HepG2 (cell line): ENCODE measurements around the gene ALDH16A1. TPM values are rescaled to one million over a fixed set of nuclear protein-coding genes. Genes with fewer than 3 reads are reported as not detected.

Experiments used
- CBX5 ChIP-seq: sonication (generic); formaldehyde crosslinking; IDR thresholded peaks from 2 replicates; pipeline ENCODE4 v1.4.0; 2020; ENCODE audit warnings: missing genetic modification reagents, borderline replicate concordance
- CENPX ChIP-seq: sonication (generic); formaldehyde crosslinking; IDR thresholded peaks from 2 replicates; pipeline ENCODE4 v1.9.0; 2021; ENCODE audit warnings: mild to moderate bottlenecking, missing genetic modification reagents, moderate library complexity
- CSRNP1 ChIP-seq: sonication (generic); formaldehyde crosslinking; IDR thresholded peaks from 2 replicates; pipeline ENCODE4 v1.8.1; 2023; ENCODE audit warnings: mild to moderate bottlenecking, missing genetic modification reagents
- MAFF ChIP-seq: IDR thresholded peaks from 2 replicates; pipeline ENCODE4 v1.6.1; 2011; ENCODE audit warnings: low read depth, low read length, improper control_type of control experiment
- MED13 ChIP-seq: sonication (generic); formaldehyde crosslinking; IDR thresholded peaks from 2 replicates; pipeline ENCODE4 v1.5.0; 2020; ENCODE audit warnings: missing genetic modification reagents
- NR2F6 ChIP-seq, 2 experiments: IDR thresholded peaks; 2 replicates each; pipeline ENCODE4 v1.6.1; 2016; ENCODE audit warnings: antibody characterized with exemption in 1 of 2, mild to moderate bottlenecking in 1 of 2
- PBX2 ChIP-seq: IDR thresholded peaks from 2 replicates; pipeline ENCODE4 v1.6.1; 2016; ENCODE audit warnings: control low read depth
- PRDM4 ChIP-seq: sonication (generic); formaldehyde crosslinking; IDR thresholded peaks from 2 replicates; pipeline ENCODE4 v1.9.0; 2021; ENCODE audit warnings: missing genetic modification reagents, borderline replicate concordance
- SMC3 ChIP-seq: IDR thresholded peaks from 2 replicates; pipeline ENCODE4 v1.6.1; 2011; ENCODE audit warnings: low read length, improper control_type of control experiment
- SP2 ChIP-seq: sonication (generic); formaldehyde crosslinking; IDR thresholded peaks from 2 replicates; pipeline ENCODE4 v1.5.1; 2020; ENCODE audit warnings: mild to moderate bottlenecking, missing genetic modification reagents
- TAF15 ChIP-seq: fragments of 200-400 bp; formaldehyde crosslinking; IDR thresholded peaks from one replicate; pipeline ENCODE4 v1.6.1; 2018; ENCODE audit warnings: mild to moderate bottlenecking, low read depth, low read length; ENCODE audit not compliant: poor library complexity, severe bottlenecking
- ZBTB39 ChIP-seq: sonication (generic); formaldehyde crosslinking; IDR thresholded peaks from 2 replicates; pipeline ENCODE4 v1.5.0; 2020; ENCODE audit warnings: missing genetic modification reagents
- ZNF251 ChIP-seq: sonication (generic); formaldehyde crosslinking; IDR thresholded peaks from 2 replicates; pipeline ENCODE4 v1.9.0; 2021; ENCODE audit warnings: mild to moderate bottlenecking, missing genetic modification reagents
- ZNF253 ChIP-seq: sonication (generic); formaldehyde crosslinking; IDR thresholded peaks from 2 replicates; pipeline ENCODE4 v1.8.0; 2022; ENCODE audit warnings: mild to moderate bottlenecking, missing genetic modification reagents, borderline replicate concordance
- ZNF362 ChIP-seq: sonication (generic); formaldehyde crosslinking; IDR thresholded peaks from 2 replicates; pipeline ENCODE4 v1.4.0; 2020; ENCODE audit warnings: missing genetic modification reagents, mild to moderate bottlenecking, borderline replicate concordance
- ZNF543 ChIP-seq: sonication (generic); formaldehyde crosslinking; IDR thresholded peaks from 2 replicates; pipeline ENCODE4 v1.4.0; 2020; ENCODE audit warnings: mild to moderate bottlenecking, missing genetic modification reagents
- ZNF710 ChIP-seq: sonication (generic); formaldehyde crosslinking; IDR thresholded peaks from 2 replicates; pipeline ENCODE4 v1.5.0; 2020; ENCODE audit warnings: mild to moderate bottlenecking, missing genetic modification reagents, borderline replicate concordance
- ZNF766 ChIP-seq: sonication (generic); formaldehyde crosslinking; IDR thresholded peaks from 2 replicates; pipeline ENCODE4 v1.5.0; 2020; ENCODE audit warnings: missing genetic modification reagents, borderline replicate concordance
- polyA plus RNA-seq, 8 experiments: library from polyadenylated mRNA; depleted of rRNA in 3 of 8; stranded (reverse) in 7 of 8; unstranded in 1 of 8; fragments of >200 nt; fragmentation: Illumina TruSeq in 4 of 8; extraction: Trizol in 4 of 8; gene quantifications; 2 replicates each; pipeline versions ENCODE4 v1.2.1 to v1.2.3, GENCODE V29; 2011 to 2016; ENCODE audit warnings: low read depth in 4 of 8, missing spikeins in 1 of 8, mixed read lengths in 1 of 8; ENCODE audit not compliant: insufficient read depth in 1 of 8
- total RNA-seq, 5 experiments: library from RNA; depleted of rRNA; stranded (reverse); fragments of >200 nt; fragmentation: Illumina TruSeq; extraction: Trizol; gene quantifications; 2 replicates each; pipeline ENCODE4 v1.2.3, GENCODE V29; 2016; ENCODE audit warnings: low read depth in 1 of 5

ALDH16A1 gene
- total and polyA plus RNA-seq, 2 of the 13 experiments (the other 11 are each of a cell fraction or from before 2014, with no cell fraction given): 8.4 to 34.9 TPM

GRCh38 chr19:49502866-49503581 lies 50.0 kb downstream of the ALDH16A1 start (continued):
- TF ChIP-seq ZNF362 (CRISPR knock-in tag) (peak; percentile 42; the same call in 1 of the 2 replicates), SMC3 (peak; percentile 82), PRDM4 (CRISPR knock-in tag) (no peak), ZNF543 (CRISPR knock-in tag) (no peak), ZBTB39 (CRISPR knock-in tag) (no peak), CBX5 (CRISPR knock-in tag) (no peak), MED13 (no peak), NR2F6 (IDR thresholded peaks at IDR 0.05) (no peak), NR2F6 (CRISPR knock-in tag; IDR thresholded peaks at IDR 0.05) (no peak), SP2 (CRISPR knock-in tag) (no peak), CENPX (CRISPR knock-in tag) (no peak), ZNF710 (peak; percentile 54; the same call in 1 of the 2 replicates), ZNF251 (CRISPR knock-in tag) (no peak), TAF15 (no peak), ZNF253 (no peak), ZNF766 (CRISPR knock-in tag) (no peak), PBX2 (CRISPR knock-in tag) (no peak), CSRNP1 (CRISPR knock-in tag) (no peak), MAFF (no peak)
